AG04449 (cell line): ENCODE results near the gene GFM1.

Source experiments
- CTCF ChIA-PET: fragments of 350-600 bp; formaldehyde crosslinking; extraction: SDS; loops from one replicate; lab custom pipeline; 2021; ENCODE audit warnings: antibody characterized with exemption; lab: Yijun Ruan, JAX
- POLR2A ChIA-PET: fragments of 400-600, 350-600 bp; formaldehyde crosslinking; extraction: SDS; loops from one replicate; lab custom pipeline; 2020; ENCODE audit warnings: antibody characterized with exemption, inconsistent platforms; lab: Yijun Ruan, JAX
- DNase-seq: peaks from one replicate; pipeline ENCODE4 v3.0.0-alpha.2; 2010; ENCODE audit warnings: low read depth, low spot score
- H3K4me3 ChIP-seq: 2 replicates; pipeline ENCODE4 v1.5.1; 2011; ENCODE audit warnings: low read depth, mild to moderate bottlenecking, control low read depth, low read length
- TF ChIP-seq, protein P1 (sequence below): IDR thresholded peaks from one replicate; pipeline ENCODE4 v1.5.1; 2011; ENCODE audit warnings: mild to moderate bottlenecking, moderate library complexity, low read length, control low read depth, inconsistent platforms; ENCODE audit not compliant: insufficient read depth; ENCODE audit errors: missing control alignments

Gene GFM1

DNA sequence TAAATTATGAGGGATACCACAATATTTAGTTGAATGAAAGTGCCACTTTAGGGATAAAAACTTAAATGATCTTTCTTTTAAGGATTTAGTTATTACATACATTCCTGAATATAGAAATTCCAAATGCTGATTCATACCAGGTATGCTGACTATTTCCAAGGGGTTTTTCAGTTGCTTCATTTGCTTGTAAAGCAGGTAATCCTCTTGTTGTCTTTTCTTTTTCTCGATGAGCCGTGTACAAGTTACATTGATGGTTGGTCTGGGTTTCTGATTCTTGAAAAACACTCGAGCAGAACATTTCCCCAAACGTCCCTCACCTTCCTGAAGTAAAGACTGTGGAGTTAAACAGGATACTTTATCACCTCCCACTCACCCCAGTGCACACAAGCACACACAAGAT is 66.3 kb downstream of the GFM1 start:
- no peak overlapping the region for H3K4me3 ChIP-seq
- no peak for DNase-seq
- CTCF ChIA-PET, result interaction anchor here (1.0 to 3.3 kb wide), 4 partner anchors 38 to 85 kb away, joined by 3 to 14 read pairs (median 8); partner anchors contain the start of gene LXN
- TF ChIP-seq, protein P1, sequence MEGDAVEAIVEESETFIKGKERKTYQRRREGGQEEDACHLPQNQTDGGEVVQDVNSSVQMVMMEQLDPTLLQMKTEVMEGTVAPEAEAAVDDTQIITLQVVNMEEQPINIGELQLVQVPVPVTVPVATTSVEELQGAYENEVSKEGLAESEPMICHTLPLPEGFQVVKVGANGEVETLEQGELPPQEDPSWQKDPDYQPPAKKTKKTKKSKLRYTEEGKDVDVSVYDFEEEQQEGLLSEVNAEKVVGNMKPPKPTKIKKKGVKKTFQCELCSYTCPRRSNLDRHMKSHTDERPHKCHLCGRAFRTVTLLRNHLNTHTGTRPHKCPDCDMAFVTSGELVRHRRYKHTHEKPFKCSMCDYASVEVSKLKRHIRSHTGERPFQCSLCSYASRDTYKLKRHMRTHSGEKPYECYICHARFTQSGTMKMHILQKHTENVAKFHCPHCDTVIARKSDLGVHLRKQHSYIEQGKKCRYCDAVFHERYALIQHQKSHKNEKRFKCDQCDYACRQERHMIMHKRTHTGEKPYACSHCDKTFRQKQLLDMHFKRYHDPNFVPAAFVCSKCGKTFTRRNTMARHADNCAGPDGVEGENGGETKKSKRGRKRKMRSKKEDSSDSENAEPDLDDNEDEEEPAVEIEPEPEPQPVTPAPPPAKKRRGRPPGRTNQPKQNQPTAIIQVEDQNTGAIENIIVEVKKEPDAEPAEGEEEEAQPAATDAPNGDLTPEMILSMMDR, result no peak
- POLR2A ChIA-PET, result interaction anchor here (1.9 kb wide), 1 partner anchor 13 kb away, joined by 6 read pairs; no protein-coding TSS in a partner anchor

DNA sequence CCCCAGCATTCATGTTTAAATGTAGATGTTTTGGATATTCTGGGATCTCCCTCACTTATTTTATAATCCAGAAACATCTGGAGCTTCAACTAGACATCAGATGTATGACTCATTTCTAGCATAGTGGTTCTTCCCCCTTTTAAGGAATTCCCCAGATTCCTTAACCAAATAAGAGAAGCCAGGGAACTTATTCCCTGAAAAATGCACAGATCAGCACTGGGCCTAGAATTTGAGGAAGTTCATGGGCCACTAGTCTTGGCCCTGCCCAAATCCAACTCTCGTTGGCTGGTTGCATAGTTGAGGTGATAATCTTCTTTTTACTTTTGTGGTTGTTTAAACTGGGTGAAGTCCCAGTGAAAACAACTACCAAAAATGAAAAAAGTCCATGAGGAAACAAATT is 67.6 kb downstream of the GFM1 start:
- no peak for DNase-seq
- ChIA-PET CTCF (interaction anchor here (1.0 to 8.4 kb wide), 4 partner anchors 16 to 84 kb away, joined by 3 to 78 read pairs (median 9); no protein-coding TSS in a partner anchor), POLR2A (no interaction called here)
- TF ChIP-seq, protein P1, result no peak
- no peak overlapping the region for H3K4me3 ChIP-seq

DNA sequence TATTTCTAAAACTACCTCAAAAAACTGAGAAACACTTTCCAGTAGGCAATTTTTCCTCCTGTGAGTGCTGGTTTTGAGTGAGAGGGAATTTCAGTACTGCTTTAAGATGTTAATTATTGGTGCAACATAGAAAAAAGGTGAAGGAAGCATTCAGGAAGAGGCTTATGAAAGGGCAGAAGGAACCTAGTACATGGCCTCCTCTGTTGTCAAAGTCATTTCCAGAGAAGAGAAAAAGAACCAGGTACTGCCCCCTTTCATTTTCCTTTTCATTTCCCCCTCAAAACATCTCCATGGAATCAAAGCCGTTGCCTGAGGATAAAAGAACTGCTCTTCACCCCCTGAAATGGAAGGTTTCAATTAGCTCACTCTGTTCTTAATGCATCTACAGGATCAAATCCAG is 68.1 kb downstream of the GFM1 start:
- no peak overlapping the region for H3K4me3 ChIP-seq
- TF ChIP-seq, protein P1, result no peak
- ChIA-PET CTCF (interaction anchor here (0.8 to 8.4 kb wide), 5 partner anchors 11 to 83 kb away, joined by 3 to 78 read pairs (median 7); partner anchors contain the start of gene GFM1), POLR2A (no interaction called here)
- DNase-seq, result no peak

DNA sequence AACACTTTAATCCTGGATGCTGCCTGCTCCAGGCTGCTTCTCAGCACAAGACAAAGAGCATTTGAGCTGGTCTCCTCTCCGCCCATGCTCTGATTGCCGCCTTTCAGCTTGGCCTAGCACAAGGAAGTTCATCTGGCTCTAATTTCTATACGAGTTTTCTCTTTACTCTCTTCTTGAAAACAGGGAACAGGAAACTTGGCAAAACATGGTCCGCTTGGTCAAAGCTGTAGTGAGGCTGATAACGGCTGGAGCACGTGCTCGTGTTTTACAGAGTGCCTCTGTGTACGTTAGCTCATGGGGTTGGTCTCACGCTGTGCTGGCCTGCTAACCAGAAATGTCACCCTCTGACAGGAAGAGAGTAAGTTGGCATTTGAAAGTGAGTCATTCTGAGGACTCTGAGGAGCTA is 68.8 kb downstream of the GFM1 start:
- TF ChIP-seq, protein P1, result no peak
- DNase-seq, result no peak
- ChIA-PET CTCF (interaction anchor here (0.8 to 8.4 kb wide), 8 partner anchors 10 to 82 kb away, joined by 3 to 78 read pairs (median 6); partner anchors contain the start of gene GFM1), POLR2A (no interaction called here)
- H3K4me3 ChIP-seq, result no peak overlapping the region

DNA sequence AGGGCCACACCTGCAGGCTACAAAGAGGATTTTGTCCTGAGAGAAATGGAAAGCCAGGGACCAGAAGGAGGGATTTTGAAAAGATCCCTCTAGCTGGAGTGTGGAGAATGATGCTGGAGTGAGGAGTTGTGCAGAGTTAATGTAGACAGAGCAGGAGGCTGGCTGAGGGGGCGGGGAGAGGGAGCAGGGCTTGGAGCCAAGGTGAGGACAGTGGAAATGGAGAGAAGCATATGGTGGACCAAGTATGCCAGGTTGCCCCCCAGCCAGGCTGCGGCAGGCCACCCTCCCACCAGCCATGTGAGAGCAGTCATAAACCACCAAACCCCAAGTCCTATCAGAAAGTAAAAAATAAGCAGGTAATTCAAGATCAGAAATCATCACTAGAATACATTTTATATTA is 73.2 kb downstream of the GFM1 start:
- TF ChIP-seq, protein P1, result no peak
- no peak overlapping the region for H3K4me3 ChIP-seq
- ChIA-PET CTCF (interaction anchor here (0.9 to 8.4 kb wide), 6 partner anchors 10 to 178 kb away, joined by 3 to 78 read pairs (median 8); no protein-coding TSS in a partner anchor), POLR2A (interaction anchor here (1.2 kb wide), 1 partner anchor 8 kb away, joined by 3 read pairs; no protein-coding TSS in a partner anchor)
- no peak for DNase-seq

DNA sequence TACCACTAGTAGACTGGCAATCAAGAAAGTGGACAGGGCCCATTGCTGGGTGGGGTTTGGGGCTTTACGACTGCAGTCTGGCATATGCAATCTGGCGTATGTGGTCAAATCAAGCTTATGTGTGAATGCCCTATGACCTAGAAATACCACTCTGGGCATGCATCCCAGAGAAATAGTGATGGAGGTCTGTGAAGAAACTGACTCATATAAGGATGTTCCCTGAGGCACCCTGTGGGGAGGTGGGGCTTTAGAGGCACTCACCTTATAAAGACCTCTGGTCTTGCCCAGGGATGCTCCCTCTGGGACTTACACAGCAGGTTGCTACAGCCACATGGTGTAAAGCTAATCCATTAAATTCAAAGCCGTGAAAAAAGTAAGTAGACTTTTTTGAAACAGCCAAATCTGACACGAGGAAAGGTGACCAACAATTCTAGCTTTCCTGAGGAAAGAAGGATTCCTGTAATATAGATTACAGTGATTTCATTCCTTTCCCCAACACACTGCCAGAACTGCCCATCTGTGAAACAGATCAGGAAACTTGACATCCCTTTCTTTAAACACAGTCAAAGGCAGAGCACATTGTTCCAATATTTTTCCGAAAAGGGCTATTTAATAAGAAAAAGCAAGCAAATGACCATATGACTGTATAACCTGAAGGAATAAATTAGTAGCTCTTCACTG is 74.3 kb downstream of the GFM1 start:
- TF ChIP-seq, protein P1, result no peak
- ChIA-PET CTCF (interaction anchor here (1.0 to 8.4 kb wide), 8 partner anchors 9 to 179 kb away, joined by 3 to 78 read pairs (median 4); partner anchors contain the start of genes GFM1 and MFSD1), POLR2A (interaction anchor here (0.6 to 1.2 kb wide), 2 partner anchors 9 to 60 kb away, joined by 3 read pairs; no protein-coding TSS in a partner anchor)
- no peak overlapping the region for H3K4me3 ChIP-seq
- DNase-seq, result peak; percentile 91
